Liver (tissue), 9 donors: ENCODE measurements around the gene TIPRL. TPM values are rescaled to one million over a fixed set of nuclear protein-coding genes. Genes with fewer than 3 reads are reported as not detected.

Source experiments
- DNase-seq: peaks from one replicate; pipeline ENCODE4 v3.0.0-alpha.2; 2017; ENCODE audit warnings: low spot score
- H3K27ac ChIP-seq, 2 donors: one replicate each; pipeline ENCODE4 v1.7.0; 2013; ENCODE audit warnings: inconsistent platforms in 2 of 2, low read length in 2 of 2, control low read depth in 1 of 2, low read depth in 1 of 2, mild to moderate bottlenecking in 1 of 2
- H3K27me3 ChIP-seq, 4 donors: one replicate each; pipeline versions ENCODE4 v1.6.1 to v1.7.0; 2013; ENCODE audit warnings: low read length in 3 of 4, inconsistent platforms in 1 of 4, mild to moderate bottlenecking in 1 of 4, moderate library complexity in 1 of 4; ENCODE audit not compliant: control insufficient read depth in 4 of 4, insufficient read depth in 4 of 4
- H3K36me3 ChIP-seq, 4 donors: one replicate each; pipeline versions ENCODE4 v1.6.1 to v1.7.0; 2013; ENCODE audit warnings: low read length in 3 of 4, mild to moderate bottlenecking in 3 of 4, low read depth in 1 of 4, moderate library complexity in 1 of 4; ENCODE audit not compliant: control insufficient read depth in 4 of 4, insufficient read depth in 3 of 4
- H3K4me1 ChIP-seq, 4 donors: one replicate each; pipeline versions ENCODE4 v1.6.1 to v1.7.0; 2013; ENCODE audit warnings: low read length in 3 of 4, mild to moderate bottlenecking in 3 of 4, moderate library complexity in 1 of 4; ENCODE audit not compliant: control insufficient read depth in 4 of 4, insufficient read depth in 4 of 4
- H3K4me3 ChIP-seq, 3 donors: one replicate each; pipeline versions ENCODE4 v1.6.1 to v1.7.0; 2013; ENCODE audit warnings: low read length in 3 of 3, control low read depth in 1 of 3, low read depth in 1 of 3, mild to moderate bottlenecking in 1 of 3
- H3K9ac ChIP-seq, 2 donors: one replicate each; pipeline ENCODE4 v1.7.0; 2013; ENCODE audit warnings: low read length in 2 of 2, mild to moderate bottlenecking in 2 of 2, moderate library complexity in 2 of 2, control low read depth in 1 of 2, low read depth in 1 of 2
- H3K9me3 ChIP-seq, 4 donors: one replicate each; pipeline versions ENCODE4 v1.6.1 to v1.7.0; 2013; ENCODE audit warnings: low read length in 3 of 4; ENCODE audit not compliant: control insufficient read depth in 4 of 4
- CTCF ChIP-seq: fragments of 150-350 bp; IDR thresholded peaks from 2 replicates; pipeline ENCODE4 v1.5.1; 2017; ENCODE audit warnings: improper control_type of control experiment, low read depth, low read length; ENCODE audit not compliant: missing input control
- EGR1 ChIP-seq, 2 donors: IDR thresholded peaks; 2 replicates each; pipeline ENCODE4 v1.6.1; 2016 to 2018; ENCODE audit warnings: antibody characterized with exemption in 2 of 2, low read depth in 2 of 2
- FOXA1 ChIP-seq: IDR thresholded peaks from 2 replicates; pipeline ENCODE4 v1.6.1; 2016; ENCODE audit warnings: antibody characterized with exemption
- FOXA2 ChIP-seq: IDR thresholded peaks from 2 replicates; pipeline ENCODE4 v1.6.1; 2016; ENCODE audit warnings: antibody characterized with exemption
- GABPA ChIP-seq, 2 donors: IDR thresholded peaks in 1 of 2; conservative IDR thresholded peaks in 1 of 2; 2 replicates each; pipeline ENCODE4 v1.6.1; 2016; ENCODE audit warnings: antibody characterized with exemption in 2 of 2, mild to moderate bottlenecking in 1 of 2, moderate library complexity in 1 of 2
- HNF4A ChIP-seq, 2 donors: conservative IDR thresholded peaks; 2 replicates each; pipeline ENCODE4 v1.6.1; 2016; ENCODE audit warnings: antibody characterized with exemption in 2 of 2, mild to moderate bottlenecking in 2 of 2
- HNF4G ChIP-seq: IDR thresholded peaks from 2 replicates; pipeline ENCODE4 v1.6.1; 2016; ENCODE audit warnings: antibody characterized with exemption
- JUND ChIP-seq, 2 donors: IDR thresholded peaks; 2 replicates each; pipeline ENCODE4 v1.6.1; 2016; ENCODE audit warnings: antibody characterized with exemption in 2 of 2
- NR2F2 ChIP-seq: IDR thresholded peaks from 2 replicates; pipeline ENCODE4 v1.6.1; 2016; ENCODE audit warnings: antibody characterized with exemption
- RAD21 ChIP-seq, 2 donors: IDR thresholded peaks; 2 replicates each; pipeline ENCODE4 v1.6.1; 2016; ENCODE audit warnings: antibody characterized with exemption in 2 of 2, mild to moderate bottlenecking in 2 of 2
- RXRA ChIP-seq, 2 donors: IDR thresholded peaks; 2 replicates each; pipeline ENCODE4 v1.6.1; 2017 to 2018; ENCODE audit warnings: antibody characterized with exemption in 2 of 2, mild to moderate bottlenecking in 1 of 2
- SP1 ChIP-seq: IDR thresholded peaks from 2 replicates; pipeline ENCODE4 v1.6.1; 2018; ENCODE audit warnings: antibody characterized with exemption, mild to moderate bottlenecking
- TAF1 ChIP-seq: conservative IDR thresholded peaks from 2 replicates; pipeline ENCODE4 v1.6.1; 2016; ENCODE audit warnings: antibody characterized with exemption, mild to moderate bottlenecking
- YY1 ChIP-seq: IDR thresholded peaks from 2 replicates; pipeline ENCODE4 v1.6.1; 2016; ENCODE audit warnings: antibody characterized with exemption, mild to moderate bottlenecking
- whole genome bisulfite sequencing: extraction: QIAGEN DNeasy Blood & Tissue Kit; methylation state at CpG from one replicate; pipeline ENCODE4 v1.1.7; 2013; 5-methylcytosine and 5-hydroxymethylcytosine counted together
- polyA plus RNA-seq, 2 donors: library from polyadenylated mRNA; stranded (reverse) in 1 of 2; unstranded in 1 of 2; fragments of 200-250 nt in 1 of 2; fragments of >200 nt in 1 of 2; fragmentation: Nextera tagmentation in 1 of 2; extraction: Ambion mirVana in 1 of 2; gene quantifications; one replicate each; pipeline versions ENCODE4 v1.2.1 to v1.2.3, GENCODE V29; 2013 to 2015
- total RNA-seq, 2 donors: library from RNA; depleted of rRNA; stranded (reverse); fragments of >200 nt; gene quantifications; one replicate each; pipeline ENCODE4 v1.2.3, GENCODE V29; 2014
- TF ChIP-seq, protein P1 (sequence below): IDR thresholded peaks from 2 replicates; pipeline ENCODE4 v1.6.1; 2016; ENCODE audit warnings: antibody characterized with exemption
- TF ChIP-seq, protein P2 (sequence below): IDR thresholded peaks from 2 replicates; pipeline ENCODE4 v1.6.1; 2016; ENCODE audit warnings: antibody characterized with exemption
- TF ChIP-seq, protein P3 (sequence below): IDR thresholded peaks from 2 replicates; pipeline ENCODE4 v1.6.1; 2016; ENCODE audit warnings: antibody characterized with exemption, mild to moderate bottlenecking
- TF ChIP-seq, protein P4 (sequence below): IDR thresholded peaks from 2 replicates; pipeline ENCODE4 v1.6.1; 2016; ENCODE audit warnings: antibody characterized with exemption
- donor health status: healthy.
- donor health status: healthy.
- donor health status: healthy.
- donor health status: healthy.
- donor health status: healthy.

TIPRL gene
- total and polyA plus RNA-seq, 4 donors: 11.2 to 20.0 (median 13.0) TPM

DNA sequence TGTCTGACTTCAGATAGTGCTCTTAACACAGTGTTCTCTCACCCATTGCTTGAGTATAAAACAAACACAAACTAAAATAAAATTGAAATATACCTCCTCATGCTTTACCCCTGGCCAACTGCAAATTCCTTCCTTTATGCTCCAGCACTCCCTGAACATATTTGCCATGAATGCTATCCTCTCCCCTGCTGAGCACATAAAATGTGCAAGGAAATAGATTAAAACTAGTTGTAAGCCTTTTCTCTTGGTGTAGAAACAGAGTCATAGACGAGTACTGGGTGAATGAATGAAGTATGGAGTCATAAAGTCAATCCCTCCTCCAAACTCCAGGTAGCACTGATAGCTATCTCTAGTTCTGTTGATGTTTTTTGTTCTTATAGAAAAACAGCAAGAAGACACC, 44.6 kb upstream of the TIPRL start:
- 61% methylated on average over 1 of the region's 1 CpG for WGBS
- Histone ChIP-seq H3K27me3 (peaks cover 0 to 14% (median 1%) of the 10 kb centered on the region in 4 donors), H3K9ac (no peak overlapping the region), H3K27ac (no peak overlapping the region), H3K36me3 (no peaks in the 10 kb centered on the region), H3K4me3 (no peak overlapping the region), H3K9me3 (no peaks in the 10 kb centered on the region), H3K4me1 (peaks cover 7 to 19% (median 11%) of the 10 kb centered on the region in 4 donors)
- TF ChIP-seq FOXA1 (no peak), RAD21 (IDR thresholded peaks at IDR 0.05) (no peak), HNF4A (conservative IDR thresholded peaks at IDR 0.05) (no peak), NR2F2 (no peak), JUND (IDR thresholded peaks at IDR 0.05) (no peak), HNF4G (no peak), CTCF (no peak), SP1 (no peak), RXRA (IDR thresholded peaks at IDR 0.05) (no peak), GABPA (IDR thresholded peaks at IDR 0.05 in 1 of 2, conservative IDR thresholded peaks at IDR 0.05 in 1 of 2) (no peak), EGR1 (IDR thresholded peaks at IDR 0.05; ENCODE audit: low read depth in 2 of 2) (no peak), YY1 (no peak), TAF1 (no peak), FOXA2 (no peak)
- TF ChIP-seq, protein P1, sequence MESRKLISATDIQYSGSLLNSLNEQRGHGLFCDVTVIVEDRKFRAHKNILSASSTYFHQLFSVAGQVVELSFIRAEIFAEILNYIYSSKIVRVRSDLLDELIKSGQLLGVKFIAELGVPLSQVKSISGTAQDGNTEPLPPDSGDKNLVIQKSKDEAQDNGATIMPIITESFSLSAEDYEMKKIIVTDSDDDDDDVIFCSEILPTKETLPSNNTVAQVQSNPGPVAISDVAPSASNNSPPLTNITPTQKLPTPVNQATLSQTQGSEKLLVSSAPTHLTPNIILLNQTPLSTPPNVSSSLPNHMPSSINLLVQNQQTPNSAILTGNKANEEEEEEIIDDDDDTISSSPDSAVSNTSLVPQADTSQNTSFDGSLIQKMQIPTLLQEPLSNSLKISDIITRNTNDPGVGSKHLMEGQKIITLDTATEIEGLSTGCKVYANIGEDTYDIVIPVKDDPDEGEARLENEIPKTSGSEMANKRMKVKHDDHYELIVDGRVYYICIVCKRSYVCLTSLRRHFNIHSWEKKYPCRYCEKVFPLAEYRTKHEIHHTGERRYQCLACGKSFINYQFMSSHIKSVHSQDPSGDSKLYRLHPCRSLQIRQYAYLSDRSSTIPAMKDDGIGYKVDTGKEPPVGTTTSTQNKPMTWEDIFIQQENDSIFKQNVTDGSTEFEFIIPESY: no peak
- TF ChIP-seq, protein P2, sequence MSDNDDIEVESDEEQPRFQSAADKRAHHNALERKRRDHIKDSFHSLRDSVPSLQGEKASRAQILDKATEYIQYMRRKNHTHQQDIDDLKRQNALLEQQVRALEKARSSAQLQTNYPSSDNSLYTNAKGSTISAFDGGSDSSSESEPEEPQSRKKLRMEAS: no peak
- TF ChIP-seq, protein P3, sequence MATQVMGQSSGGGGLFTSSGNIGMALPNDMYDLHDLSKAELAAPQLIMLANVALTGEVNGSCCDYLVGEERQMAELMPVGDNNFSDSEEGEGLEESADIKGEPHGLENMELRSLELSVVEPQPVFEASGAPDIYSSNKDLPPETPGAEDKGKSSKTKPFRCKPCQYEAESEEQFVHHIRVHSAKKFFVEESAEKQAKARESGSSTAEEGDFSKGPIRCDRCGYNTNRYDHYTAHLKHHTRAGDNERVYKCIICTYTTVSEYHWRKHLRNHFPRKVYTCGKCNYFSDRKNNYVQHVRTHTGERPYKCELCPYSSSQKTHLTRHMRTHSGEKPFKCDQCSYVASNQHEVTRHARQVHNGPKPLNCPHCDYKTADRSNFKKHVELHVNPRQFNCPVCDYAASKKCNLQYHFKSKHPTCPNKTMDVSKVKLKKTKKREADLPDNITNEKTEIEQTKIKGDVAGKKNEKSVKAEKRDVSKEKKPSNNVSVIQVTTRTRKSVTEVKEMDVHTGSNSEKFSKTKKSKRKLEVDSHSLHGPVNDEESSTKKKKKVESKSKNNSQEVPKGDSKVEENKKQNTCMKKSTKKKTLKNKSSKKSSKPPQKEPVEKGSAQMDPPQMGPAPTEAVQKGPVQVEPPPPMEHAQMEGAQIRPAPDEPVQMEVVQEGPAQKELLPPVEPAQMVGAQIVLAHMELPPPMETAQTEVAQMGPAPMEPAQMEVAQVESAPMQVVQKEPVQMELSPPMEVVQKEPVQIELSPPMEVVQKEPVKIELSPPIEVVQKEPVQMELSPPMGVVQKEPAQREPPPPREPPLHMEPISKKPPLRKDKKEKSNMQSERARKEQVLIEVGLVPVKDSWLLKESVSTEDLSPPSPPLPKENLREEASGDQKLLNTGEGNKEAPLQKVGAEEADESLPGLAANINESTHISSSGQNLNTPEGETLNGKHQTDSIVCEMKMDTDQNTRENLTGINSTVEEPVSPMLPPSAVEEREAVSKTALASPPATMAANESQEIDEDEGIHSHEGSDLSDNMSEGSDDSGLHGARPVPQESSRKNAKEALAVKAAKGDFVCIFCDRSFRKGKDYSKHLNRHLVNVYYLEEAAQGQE: no peak
- TF ChIP-seq, protein P4, sequence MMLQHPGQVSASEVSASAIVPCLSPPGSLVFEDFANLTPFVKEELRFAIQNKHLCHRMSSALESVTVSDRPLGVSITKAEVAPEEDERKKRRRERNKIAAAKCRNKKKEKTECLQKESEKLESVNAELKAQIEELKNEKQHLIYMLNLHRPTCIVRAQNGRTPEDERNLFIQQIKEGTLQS: no peak
- no peak for DNase-seq
